Endothelial cell of umbilical vein (primary cell): ENCODE measurements around the gene CCDC86. TPM values are rescaled to one million over a fixed set of nuclear protein-coding genes. Genes with fewer than 3 reads are reported as not detected.

Experiments used
- BruUV-seq: library from RNA; stranded (reverse); fragments of 400-500 nt; replicated peaks from 2 replicates; lab custom pipeline; 2021; lab: Mats Ljungman, UMichigan
- CTCF ChIA-PET: fragments of 300-600, 350-600 bp; sonication (Branson Sonifier 250); formaldehyde crosslinking; loops from one replicate; lab custom pipeline; 2021; ENCODE audit warnings: antibody characterized with exemption, inconsistent platforms; lab: Charles Lee
- POLR2A ChIA-PET: fragments of 300-600, 350-600 bp; sonication (Branson Sonifier 250); formaldehyde crosslinking; loops from one replicate; lab custom pipeline; 2021; ENCODE audit warnings: antibody characterized with exemption, inconsistent platforms; lab: Charles Lee
- DNase-seq: peaks from one replicate; pipeline ENCODE4 v3.0.0-alpha.2; 2011; ENCODE audit warnings: low read depth, low spot score
- FAIRE-seq: peaks from 2 replicates; lab custom pipeline; 2011; peaks lifted over from hg19 to GRCh38; lab: Jason Lieb, UNC
- H2AFZ ChIP-seq: 2 replicates; pipeline ENCODE4 v1.6.0; 2012; ENCODE audit warnings: low read depth, low read length, control low read depth, inconsistent platforms
- H3K27ac ChIP-seq: 2 replicates; pipeline ENCODE4 v1.5.1; 2011; ENCODE audit warnings: low read depth, mild to moderate bottlenecking, control low read depth, low read length, moderate library complexity; ENCODE audit not compliant: insufficient read depth
- H3K27me3 ChIP-seq, 2 experiments: 2 replicates each; pipeline versions ENCODE4 v1.6.0 to v1.6.1; 2011; ENCODE audit warnings: low read length in 2 of 2, mixed read lengths in 1 of 2; ENCODE audit not compliant: control insufficient read depth in 2 of 2, insufficient read depth in 2 of 2
- H3K36me3 ChIP-seq, 2 experiments: 2 replicates in 1 of 2; 3 replicates in 1 of 2; pipeline ENCODE4 v1.5.1; 2011; ENCODE audit warnings: low read length in 2 of 2, mild to moderate bottlenecking in 1 of 2, moderate library complexity in 1 of 2; ENCODE audit not compliant: control insufficient read depth in 2 of 2, insufficient read depth in 2 of 2; ENCODE audit errors: extremely low read depth in 1 of 2
- H3K4me1 ChIP-seq: 3 replicates; pipeline ENCODE4 v1.5.1; 2011; ENCODE audit warnings: mild to moderate bottlenecking, low read length; ENCODE audit not compliant: control insufficient read depth, insufficient read depth; ENCODE audit errors: extremely low read depth
- H3K4me2 ChIP-seq: 2 replicates; pipeline ENCODE4 v1.6.1; 2011; ENCODE audit warnings: low read length, control low read depth, mixed read lengths; ENCODE audit not compliant: insufficient read depth
- H3K4me3 ChIP-seq, 3 experiments: fragments of 200-600 bp in 1 of 3; sonication (generic), shearing (Covaris generic) in 1 of 3; replicated peaks in 1 of 3; 2 replicates each; pipeline ENCODE4 v1.5.1; 2011 to 2016; ENCODE audit warnings: control low read depth in 3 of 3, low read length in 3 of 3, mild to moderate bottlenecking in 2 of 3, inconsistent platforms in 1 of 3, low read depth in 1 of 3, moderate library complexity in 1 of 3; ENCODE audit not compliant: insufficient read depth in 1 of 3
- H3K79me2 ChIP-seq: 2 replicates; pipeline ENCODE4 v1.6.0; 2012; ENCODE audit warnings: low read length, inconsistent platforms; ENCODE audit not compliant: control insufficient read depth, insufficient read depth
- H3K9ac ChIP-seq: replicated peaks from 2 replicates; pipeline ENCODE3; 2011; ENCODE audit warnings: low read length, control low read depth; ENCODE audit not compliant: insufficient read depth; ENCODE audit errors: extremely low read depth
- H3K9me1 ChIP-seq: replicated peaks from 3 replicates; pipeline ENCODE4 v1.6.0; 2011; ENCODE audit warnings: mild to moderate bottlenecking, low read length; ENCODE audit not compliant: control insufficient read depth, insufficient read depth; ENCODE audit errors: extremely low read depth
- H3K9me3 ChIP-seq: replicated peaks from 2 replicates; pipeline ENCODE4 v1.5.1; 2012; ENCODE audit warnings: low read length, inconsistent platforms; ENCODE audit not compliant: control insufficient read depth, insufficient read depth
- H4K20me1 ChIP-seq: replicated peaks from 2 replicates; pipeline ENCODE3; 2011; ENCODE audit warnings: mild to moderate bottlenecking, low read length; ENCODE audit not compliant: control insufficient read depth, insufficient read depth; ENCODE audit errors: extremely low read depth
- EZH2 ChIP-seq: IDR thresholded peaks from 2 replicates; pipeline ENCODE4 v1.6.1; 2012; ENCODE audit warnings: borderline replicate concordance, low read depth, mild to moderate bottlenecking, moderate library complexity, low read length, inconsistent platforms; ENCODE audit not compliant: severe bottlenecking
- FOS ChIP-seq: IDR thresholded peaks from 2 replicates; pipeline ENCODE4 v1.6.1; 2011; ENCODE audit warnings: mild to moderate bottlenecking, low read length, moderate library complexity, borderline replicate concordance; ENCODE audit not compliant: insufficient read depth
- GATA2 ChIP-seq: IDR thresholded peaks from 2 replicates; pipeline ENCODE4 v1.7.0; 2011; ENCODE audit warnings: low read depth, mild to moderate bottlenecking, moderate library complexity, mixed read lengths, low read length; ENCODE audit not compliant: insufficient read length, insufficient read depth
- JUN ChIP-seq: IDR thresholded peaks from 2 replicates; pipeline ENCODE4 v1.6.1; 2011; ENCODE audit warnings: borderline replicate concordance, low read depth; ENCODE audit not compliant: insufficient read length, insufficient read depth
- MYC ChIP-seq: IDR thresholded peaks from one replicate; pipeline ENCODE4 v1.6.1; 2011; ENCODE audit warnings: mild to moderate bottlenecking, low read depth, low read length
- POLR2A ChIP-seq: IDR thresholded peaks from 2 replicates; pipeline ENCODE4 v1.6.1; 2012; ENCODE audit warnings: low read depth, mild to moderate bottlenecking, control low read depth, low read length
- POLR2AphosphoS5 ChIP-seq: IDR thresholded peaks from 2 replicates; pipeline ENCODE4 v1.6.1; 2012; ENCODE audit warnings: low read depth, mild to moderate bottlenecking, control low read depth, low read length, moderate library complexity; ENCODE audit not compliant: insufficient read depth
- dilution Hi-C: fragments of 300-500 bp; cut with MboI; formaldehyde crosslinking; loops from one replicate; pipeline ENCODE4 v1.15.0; 2019; ENCODE audit warnings: low sequenced_read_pairs; ENCODE audit not compliant: extremely low pct_ligation_motif_present
- intact Hi-C: fragments of 100-400 bp; cut with micrococcal nuclease; formaldehyde crosslinking; loops from one replicate; pipeline ENCODE4 v1.10.0; 2022
- polyA plus RNA-seq, 4 experiments: library from polyadenylated mRNA; depleted of rRNA in 3 of 4; stranded (reverse) in 3 of 4; unstranded in 1 of 4; fragments of >200 nt; gene quantifications; 2 replicates each; pipeline versions ENCODE4 v1.2.1 to v1.2.3, GENCODE V29; 2011 to 2012; ENCODE audit warnings: missing spikeins in 1 of 4
- total RNA-seq: library from RNA; stranded (reverse); gene quantifications from 2 replicates; pipeline ENCODE4 v1.2.3, GENCODE V29; 2021
- TF ChIP-seq, protein P1 (sequence below), 2 donors: IDR thresholded peaks; 1 replicate in 1 of 2; 2 replicates in 1 of 2; pipeline ENCODE4 v1.5.1; 2011; ENCODE audit warnings: low read length in 2 of 2, mild to moderate bottlenecking in 2 of 2, moderate library complexity in 2 of 2, control low read depth in 1 of 2, inconsistent platforms in 1 of 2, low read depth in 1 of 2; ENCODE audit not compliant: insufficient read depth in 1 of 2; ENCODE audit errors: extremely low read depth in 1 of 2
- TF ChIP-seq, protein P2 (sequence below): IDR thresholded peaks from 2 replicates; pipeline ENCODE4 v1.6.1; 2011; ENCODE audit not compliant: insufficient read depth, insufficient read length

Gene CCDC86
- total and polyA plus RNA-seq, 2 donors (not counting 3 experiments of a cell fraction or from before 2014, with no cell fraction given) = 29.8 to 60.8 TPM

DNA sequence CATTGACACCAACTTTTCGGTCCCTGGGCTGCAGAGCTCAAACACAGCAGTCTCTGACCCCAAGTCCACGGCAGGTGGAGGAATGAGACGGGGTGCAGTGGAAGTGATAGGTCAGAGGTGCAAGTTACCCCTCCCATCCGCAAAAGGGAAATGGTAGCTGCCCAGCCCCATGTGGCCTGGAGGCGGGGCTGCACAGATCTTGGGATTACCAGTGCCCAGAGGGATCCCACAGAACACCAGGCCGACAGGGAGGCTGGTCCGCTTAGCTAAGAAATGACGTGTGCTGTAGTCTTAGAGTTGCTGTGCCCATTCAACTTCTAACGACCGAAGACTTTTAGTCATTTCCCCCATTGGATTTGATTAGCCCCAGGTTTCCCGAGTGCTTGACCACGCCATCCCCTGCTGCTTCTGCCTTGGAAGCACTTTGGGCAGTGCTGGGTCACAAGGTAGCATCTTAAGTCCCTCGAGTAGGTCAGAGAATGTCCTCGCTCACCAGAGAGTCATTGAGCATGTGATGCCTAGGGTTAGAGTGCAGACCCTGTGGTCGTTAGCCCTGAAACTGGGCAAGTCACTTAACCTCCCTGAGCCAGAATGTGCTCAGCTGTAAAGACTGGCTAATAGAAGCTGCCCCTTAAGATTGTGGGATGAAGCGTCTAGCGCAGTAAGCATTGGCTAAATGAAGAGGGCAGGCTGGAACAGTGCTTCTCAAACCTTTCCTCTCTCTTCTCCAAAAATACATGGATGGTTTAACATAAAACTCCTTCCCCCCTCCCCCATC, 9.6 kb downstream of the CCDC86 start:
- Histone ChIP-seq H3K79me2 (peaks cover 6% of the 10 kb centered on the region), H3K4me2 (no peak overlapping the region), H3K27me3 (no peaks in the 10 kb centered on the region), H3K4me3 (no peak overlapping the region), H2AFZ (no peak overlapping the region), H3K4me1 (no peaks in the 10 kb centered on the region), H3K36me3 (peaks cover 0 to 24% of the 10 kb centered on the region in 2 experiments), H3K9me3 (no peaks in the 10 kb centered on the region), H3K9ac (no peak overlapping the region), H3K27ac (no peak overlapping the region), H3K9me1 (no peaks in the 10 kb centered on the region), H4K20me1 (no peaks in the 10 kb centered on the region)
- DNase-seq (no peak), FAIRE-seq (no peak)
- no peak for TF ChIP-seq EZH2
- TF ChIP-seq MYC = no peak
- TF ChIP-seq GATA2 = no peak
- TF ChIP-seq POLR2AphosphoS5 = no peak
- TF ChIP-seq, protein P1, sequence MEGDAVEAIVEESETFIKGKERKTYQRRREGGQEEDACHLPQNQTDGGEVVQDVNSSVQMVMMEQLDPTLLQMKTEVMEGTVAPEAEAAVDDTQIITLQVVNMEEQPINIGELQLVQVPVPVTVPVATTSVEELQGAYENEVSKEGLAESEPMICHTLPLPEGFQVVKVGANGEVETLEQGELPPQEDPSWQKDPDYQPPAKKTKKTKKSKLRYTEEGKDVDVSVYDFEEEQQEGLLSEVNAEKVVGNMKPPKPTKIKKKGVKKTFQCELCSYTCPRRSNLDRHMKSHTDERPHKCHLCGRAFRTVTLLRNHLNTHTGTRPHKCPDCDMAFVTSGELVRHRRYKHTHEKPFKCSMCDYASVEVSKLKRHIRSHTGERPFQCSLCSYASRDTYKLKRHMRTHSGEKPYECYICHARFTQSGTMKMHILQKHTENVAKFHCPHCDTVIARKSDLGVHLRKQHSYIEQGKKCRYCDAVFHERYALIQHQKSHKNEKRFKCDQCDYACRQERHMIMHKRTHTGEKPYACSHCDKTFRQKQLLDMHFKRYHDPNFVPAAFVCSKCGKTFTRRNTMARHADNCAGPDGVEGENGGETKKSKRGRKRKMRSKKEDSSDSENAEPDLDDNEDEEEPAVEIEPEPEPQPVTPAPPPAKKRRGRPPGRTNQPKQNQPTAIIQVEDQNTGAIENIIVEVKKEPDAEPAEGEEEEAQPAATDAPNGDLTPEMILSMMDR (IDR thresholded peaks at IDR 0.05; ENCODE audit: extremely low read depth in 1 of 2, insufficient read depth in 1 of 2, low read depth in 1 of 2, low read length in 2 of 2) = no peak
- no peak for TF ChIP-seq POLR2A
- no peak for TF ChIP-seq FOS
- no peak for TF ChIP-seq JUN
- TF ChIP-seq, protein P2, sequence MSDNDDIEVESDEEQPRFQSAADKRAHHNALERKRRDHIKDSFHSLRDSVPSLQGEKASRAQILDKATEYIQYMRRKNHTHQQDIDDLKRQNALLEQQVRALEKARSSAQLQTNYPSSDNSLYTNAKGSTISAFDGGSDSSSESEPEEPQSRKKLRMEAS = no peak
- BruUV-seq = no TSS peak
- dilution Hi-C loops = no loop called here
- intact Hi-C loops = no loop called here
- ChIA-PET CTCF (interaction anchor here (0.8 to 1.7 kb wide), 2 partner anchors 20 to 37 kb away, joined by 3 to 7 read pairs; no protein-coding TSS in a partner anchor), POLR2A (no interaction called here)
